HPDE6-E6E7 (cell line): ENCODE results near the gene DHRS12.

Source experiments
- DNase-seq: peaks from one replicate; pipeline ENCODE4 v3.0.0; 2011; ENCODE audit warnings: missing footprints; ENCODE audit errors: extremely low spot score

DHRS12 gene

GRCh38 chr13:51728275-51728673 is 75.7 kb downstream of the DHRS12 start:
- no peak for DNase-seq

GRCh38 chr13:51727634-51728274 is 76.2 kb downstream of the DHRS12 start:
- no peak for DNase-seq

DNA sequence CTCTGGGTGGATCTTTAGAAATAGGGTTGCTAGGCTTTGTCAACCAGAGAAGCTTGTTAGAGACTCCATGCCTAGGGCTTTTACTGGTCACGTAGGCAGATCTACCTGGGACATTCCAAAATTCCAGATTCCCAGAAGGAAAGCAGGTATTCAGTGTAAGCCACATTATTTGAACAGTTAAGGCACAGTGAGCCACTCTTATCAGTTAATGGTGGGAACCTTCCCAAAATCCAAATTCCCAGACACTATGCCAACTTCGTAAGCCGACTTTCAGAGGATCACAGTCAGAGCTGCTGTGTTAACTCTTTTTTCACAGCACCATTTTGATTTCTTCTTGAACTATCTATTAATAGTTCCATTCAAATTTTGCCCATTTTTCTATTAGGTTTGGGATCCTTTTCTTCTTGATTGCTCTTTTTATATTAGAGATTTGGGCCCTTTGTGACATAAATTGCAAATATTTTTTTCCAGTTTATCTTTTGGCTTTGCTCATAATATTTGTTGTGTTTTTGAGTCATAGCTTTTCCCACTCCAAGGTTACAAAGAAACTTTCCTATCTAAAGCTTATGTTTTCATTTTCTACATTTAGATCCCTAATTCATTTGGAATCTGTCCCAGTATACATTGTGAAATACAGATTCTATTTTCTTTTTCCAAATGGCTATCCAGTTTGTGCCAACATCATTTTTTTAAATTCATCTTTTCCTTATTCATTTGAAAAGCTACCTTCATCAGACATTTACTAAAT is 77.3 kb downstream of the DHRS12 start:
- DNase-seq, result no peak

DNA sequence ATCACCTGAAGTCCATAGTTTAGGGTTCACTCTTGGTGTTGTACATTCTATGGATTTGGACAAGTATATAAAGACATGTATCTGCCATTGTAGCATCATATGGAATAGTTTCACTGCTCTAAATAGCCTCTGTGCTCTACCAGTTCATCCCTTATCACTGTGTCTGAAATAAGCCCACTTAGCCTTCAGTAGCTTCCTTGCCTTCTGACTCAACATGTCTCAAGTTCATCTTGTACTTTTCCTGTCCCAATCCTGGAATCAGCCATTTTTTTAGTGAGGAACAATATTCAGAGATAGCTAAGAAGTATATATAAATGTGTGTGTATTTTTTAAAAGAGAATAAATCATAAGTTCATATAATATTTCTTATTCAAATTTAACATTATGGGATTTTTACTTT is 79.2 kb downstream of the DHRS12 start:
- no peak for DNase-seq

DNA sequence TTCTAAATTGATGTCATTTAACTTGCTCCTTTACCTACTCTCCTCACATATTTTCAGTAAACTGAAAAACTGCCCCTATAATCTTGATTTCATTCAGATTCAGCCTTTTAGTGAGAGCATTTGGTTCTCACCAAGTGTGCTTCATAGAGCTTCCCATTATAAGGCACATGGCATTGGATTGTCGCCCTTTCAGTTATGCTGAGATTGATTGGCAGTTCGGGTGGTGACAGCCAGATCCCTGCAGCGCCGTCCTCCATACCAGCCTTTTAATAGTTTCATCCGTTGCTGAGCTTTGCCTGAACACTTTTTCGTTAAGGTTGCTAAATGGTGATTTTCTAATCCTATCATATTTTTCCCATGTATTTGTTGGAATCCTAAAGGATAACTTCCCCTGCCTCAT is 80.4 kb downstream of the DHRS12 start:
- DNase-seq, result no peak

- DNase-seq, result no peak
Measured at GRCh38 chr13:51721496-51721895, 82.5 kb downstream of the DHRS12 start.

DNA sequence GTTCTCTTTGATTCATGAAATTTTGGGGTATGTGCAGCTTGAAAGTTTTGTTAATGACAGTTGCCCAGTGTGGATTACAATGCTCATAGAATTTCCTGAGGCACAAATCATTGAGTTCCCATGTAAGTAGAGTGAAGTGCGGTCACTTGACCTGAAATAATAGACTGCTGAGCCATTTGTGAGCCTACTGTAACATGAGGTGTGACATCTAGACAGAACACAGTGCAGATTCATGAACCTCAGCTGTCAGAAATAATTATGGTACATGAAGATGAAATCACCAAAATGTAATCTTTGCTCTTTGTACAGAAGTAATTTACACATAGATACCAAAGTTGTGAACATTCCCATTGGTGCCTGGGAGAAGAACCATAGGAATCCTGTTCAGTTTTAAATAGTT is 84.6 kb downstream of the DHRS12 start:
- no peak for DNase-seq
